Measurements from ENCODE around the gene TFEB.

TFEB gene

DNA sequence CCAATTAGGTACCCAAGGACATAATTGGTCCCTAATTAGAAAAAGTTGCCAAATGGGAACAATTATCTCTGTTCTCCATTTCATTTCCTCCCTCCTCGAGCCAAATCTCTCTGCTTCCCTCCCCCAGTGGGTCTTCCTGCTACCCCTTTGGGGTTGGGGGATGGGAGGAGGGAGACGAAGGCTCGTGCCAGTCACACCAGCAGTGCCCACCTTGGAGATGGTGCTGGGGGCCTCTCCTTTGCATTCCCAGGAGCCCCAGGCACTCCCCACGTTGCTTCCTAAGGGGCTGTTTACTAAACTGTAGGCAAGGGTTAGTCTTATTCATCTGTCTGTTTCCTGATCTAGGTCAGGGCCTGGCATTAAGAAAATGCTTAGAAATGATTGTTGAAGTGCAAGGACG lies 64.0 kb downstream of the TFEB start:
- DNase-seq, result no peak

DNA sequence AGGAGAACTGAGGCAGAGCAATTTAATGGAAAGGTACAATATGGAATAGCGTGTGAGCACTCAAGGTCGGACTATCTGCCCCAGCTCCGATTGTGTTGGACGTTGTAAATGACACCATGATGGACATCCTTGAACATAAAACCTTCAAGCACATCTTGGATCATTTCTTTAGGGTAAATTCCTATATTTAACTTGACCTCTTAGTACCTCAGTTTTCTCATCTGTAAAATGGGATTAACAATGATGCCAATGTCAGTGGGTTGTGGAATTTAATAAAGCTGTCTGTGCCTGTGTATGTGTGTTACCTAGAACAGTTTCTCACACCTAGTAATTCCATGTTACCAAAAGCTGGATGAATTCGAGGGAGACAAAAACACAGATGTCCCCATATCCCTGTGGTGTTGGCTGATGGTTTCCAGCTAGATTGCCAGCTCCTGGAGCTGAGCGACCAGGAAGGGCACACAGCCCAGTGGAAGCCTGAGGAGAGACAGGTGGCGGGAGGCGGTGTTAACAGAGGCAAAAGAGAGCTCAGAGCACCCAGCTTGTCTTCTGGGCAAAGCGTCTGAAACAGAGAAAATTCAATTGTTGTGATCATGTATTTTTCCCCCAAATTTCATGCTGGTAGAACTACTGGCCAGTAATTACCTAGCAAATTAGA lies 64.6 kb downstream of the TFEB start:
- no peak for DNase-seq

- no peak for DNase-seq
Measured at GRCh38 chr6:41668968-41669367, 66.4 kb downstream of the TFEB start.

GRCh38 chr6:41667195-41667594 lies 68.2 kb downstream of the TFEB start:
- no peak for DNase-seq

DNA sequence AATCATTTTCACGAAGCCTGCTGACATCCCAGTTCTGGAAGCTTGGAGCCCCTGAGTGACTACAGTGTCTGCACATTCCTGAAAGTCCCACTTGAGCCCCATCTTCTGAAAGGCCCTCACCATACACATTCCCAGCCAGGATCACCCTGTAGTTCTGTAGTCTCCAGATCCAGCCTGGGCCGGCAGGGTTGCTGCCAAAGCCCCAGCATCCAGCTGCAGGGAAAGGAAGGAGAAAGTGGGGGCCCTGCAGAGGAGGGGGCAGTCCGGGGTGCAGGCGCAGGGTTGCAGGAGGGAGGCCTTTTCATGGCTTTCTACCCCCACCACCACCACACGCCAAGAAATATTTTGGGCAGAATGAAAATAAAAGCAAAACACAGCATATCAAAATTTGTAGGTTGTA lies 71.1 kb downstream of the TFEB start:
- DNase-seq, result no peak

- no peak for DNase-seq
Measured at GRCh38 chr6:41663568-41663967, 71.8 kb downstream of the TFEB start.

GRCh38 chr6:41659935-41660334 lies 75.5 kb downstream of the TFEB start:
- no peak for DNase-seq

DNA sequence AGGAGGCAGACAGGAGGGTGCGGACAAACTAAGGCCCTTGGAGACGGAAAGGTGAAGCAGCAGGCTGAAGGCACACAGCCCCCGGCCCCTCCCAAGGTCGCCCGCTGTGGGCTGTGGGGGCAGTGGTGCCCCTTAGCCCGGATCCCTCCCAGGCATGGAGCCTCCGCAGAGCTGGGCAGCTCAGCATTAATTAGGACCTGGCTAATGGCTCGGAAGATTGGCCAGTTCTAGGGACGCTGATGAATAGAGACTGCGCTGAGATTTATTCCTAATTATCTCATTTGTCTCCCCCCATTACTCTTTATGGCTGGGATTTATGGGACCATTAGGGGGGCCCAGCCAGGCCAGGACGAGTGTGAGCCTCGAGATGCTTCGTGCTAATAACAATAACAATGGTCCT lies 76.8 kb downstream of the TFEB start:
- no peak for DNase-seq

DNA sequence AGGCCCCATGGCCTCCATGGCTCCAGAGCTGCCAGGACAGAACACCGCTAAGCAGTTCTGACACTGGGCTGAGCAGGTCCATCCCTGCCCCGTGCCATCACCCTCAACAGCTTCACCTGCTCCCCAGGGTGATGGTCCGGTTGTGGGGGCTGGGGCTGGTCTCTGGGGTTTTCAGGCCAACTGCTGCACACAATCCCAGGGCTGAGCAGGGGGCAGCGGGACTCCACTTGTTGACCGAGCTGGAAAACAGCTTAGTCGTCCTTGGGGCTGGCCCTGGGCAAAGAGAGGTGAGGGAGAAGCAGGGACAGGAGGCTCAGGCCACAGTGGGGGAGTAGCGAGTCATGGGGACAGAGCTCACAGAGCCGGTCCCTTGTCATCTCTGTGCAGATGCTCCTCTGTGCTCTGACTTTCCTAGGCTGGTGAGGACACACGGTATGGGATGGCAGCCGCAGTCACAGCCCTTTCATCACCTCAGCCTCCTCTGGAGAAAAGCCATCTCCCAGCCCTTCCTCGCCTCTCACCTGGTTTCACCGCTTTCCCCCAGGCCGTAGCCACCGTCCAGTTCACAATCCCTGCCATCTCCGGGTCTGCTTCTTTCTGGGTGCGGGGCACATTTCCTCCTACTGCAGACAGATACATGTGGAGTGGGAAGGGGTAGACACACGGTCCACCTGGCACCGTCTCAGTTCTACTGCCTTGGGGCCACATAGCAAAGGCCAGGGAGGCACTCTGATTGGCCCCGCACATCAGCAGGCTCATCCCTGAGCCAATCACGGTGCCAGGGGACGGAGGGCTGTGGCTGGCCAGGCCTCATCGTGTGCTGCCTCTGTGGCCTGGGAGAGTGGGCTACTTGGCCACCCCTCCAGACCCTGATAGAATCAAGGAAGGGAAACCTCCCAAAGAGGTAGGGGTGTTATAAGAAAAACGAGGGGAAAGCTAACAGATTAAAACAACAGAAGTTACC lies 78.0 kb downstream of the TFEB start:
- no peak for DNase-seq

GRCh38 chr6:41656002-41656691 lies 79.3 kb downstream of the TFEB start:
- DNase-seq, result no peak

GRCh38 chr6:41655646-41656001 lies 79.8 kb downstream of the TFEB start:
- DNase-seq, result no peak

- DNase-seq, result no peak
Measured at GRCh38 chr6:41655176-41655575, 80.2 kb downstream of the TFEB start.

GRCh38 chr6:41654698-41655151 lies 80.7 kb downstream of the TFEB start:
- DNase-seq, result no peak

- DNase-seq, result no peak
Measured at GRCh38 chr6:41654151-41654697, 81.2 kb downstream of the TFEB start.

GRCh38 chr6:41653691-41654090 lies 81.7 kb downstream of the TFEB start:
- DNase-seq, result no peak

DNA sequence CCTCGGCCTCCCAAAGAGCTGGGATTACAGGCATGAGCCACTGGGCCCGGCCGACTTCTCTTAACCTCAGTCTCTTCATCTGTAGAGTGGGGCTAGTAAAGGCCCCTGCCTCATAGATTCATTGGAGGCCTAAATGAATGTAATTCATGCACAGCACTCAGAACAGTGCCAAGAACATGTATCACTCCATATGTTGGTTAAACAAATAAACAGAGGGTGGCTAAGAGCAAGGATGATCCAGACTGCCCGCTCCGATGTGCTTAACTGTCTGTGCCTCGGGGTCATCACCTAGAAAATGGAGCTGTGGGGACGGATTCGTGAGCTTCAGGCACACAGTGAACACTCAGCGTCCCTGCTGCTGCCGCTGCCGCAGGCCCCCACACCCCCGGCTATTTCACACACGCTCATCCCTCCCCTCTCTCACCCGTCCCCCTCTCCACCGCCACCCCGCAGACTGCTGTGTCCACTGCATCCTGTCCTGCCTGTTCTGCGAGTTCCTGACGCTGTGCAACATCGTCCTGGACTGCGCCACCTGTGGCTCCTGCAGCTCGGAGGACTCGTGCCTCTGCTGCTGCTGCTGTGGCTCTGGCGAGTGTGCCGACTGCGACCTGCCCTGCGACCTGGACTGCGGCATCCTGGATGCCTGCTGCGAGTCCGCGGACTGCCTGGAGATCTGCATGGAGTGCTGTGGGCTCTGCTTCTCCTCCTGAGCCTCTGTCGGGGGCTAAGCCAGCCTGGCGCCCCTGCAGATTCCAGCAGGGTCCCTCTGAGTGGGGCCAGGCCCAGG lies 82.3 kb downstream of the TFEB start:
- no peak for DNase-seq

DNA sequence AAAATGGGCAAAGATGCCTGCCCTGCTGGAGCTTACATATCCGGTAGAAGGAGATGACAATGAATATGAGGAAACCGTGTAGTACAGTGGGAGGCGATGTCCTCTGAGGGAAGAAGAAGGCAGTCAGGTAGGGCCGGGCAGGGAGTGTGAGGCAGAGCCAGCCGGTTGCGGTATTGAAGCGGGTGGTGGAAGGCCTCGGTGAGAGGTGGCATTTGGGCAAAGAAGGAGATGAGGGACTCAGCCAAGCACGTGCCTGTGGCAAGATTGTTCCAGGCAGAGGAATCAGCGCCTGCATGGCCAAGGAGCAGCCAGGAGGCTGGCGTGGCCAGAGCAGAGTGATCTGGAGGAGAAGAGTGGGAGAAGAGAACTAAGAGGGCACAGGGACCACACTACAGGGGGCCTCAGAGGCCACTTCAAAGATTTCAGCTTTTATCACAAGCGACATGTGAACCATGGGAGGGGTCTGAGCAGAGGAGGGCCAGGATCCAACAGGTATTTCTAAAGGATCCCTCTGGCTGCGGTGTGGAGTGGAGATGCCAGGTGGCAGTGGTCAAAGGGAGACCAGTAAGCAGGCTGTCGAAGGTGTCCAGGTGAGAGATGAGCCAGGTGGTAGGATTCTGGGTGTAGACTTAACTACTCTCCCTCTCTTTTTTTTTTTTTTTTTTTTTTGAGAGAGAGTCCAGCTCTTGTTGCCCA lies 83.3 kb downstream of the TFEB start:
- no peak for DNase-seq

- no peak for DNase-seq
Measured at GRCh38 chr6:41651246-41651961, 84.0 kb downstream of the TFEB start.

GRCh38 chr6:41650120-41650519 lies 85.3 kb downstream of the TFEB start:
- DNase-seq, result no peak

DNA sequence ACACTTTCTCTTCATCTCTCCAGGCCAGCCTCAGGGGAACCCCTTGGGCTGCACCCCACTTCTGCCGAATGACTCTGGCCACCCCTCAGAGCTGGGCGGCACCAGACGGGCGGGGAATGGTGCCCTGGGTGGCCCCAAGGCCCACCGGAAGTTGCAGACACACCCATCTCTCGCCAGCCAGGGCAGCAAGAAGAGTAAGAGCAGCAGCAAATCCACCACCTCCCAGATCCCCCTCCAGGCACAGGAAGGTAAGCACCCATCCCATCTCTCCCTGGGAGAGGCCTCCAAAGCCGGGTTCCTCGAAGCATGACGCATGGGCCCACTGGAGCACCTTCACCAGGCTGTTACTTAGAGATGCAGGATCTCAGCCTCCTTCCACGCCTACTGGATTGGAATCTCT lies 85.8 kb downstream of the TFEB start:
- DNase-seq, result no peak

DNA sequence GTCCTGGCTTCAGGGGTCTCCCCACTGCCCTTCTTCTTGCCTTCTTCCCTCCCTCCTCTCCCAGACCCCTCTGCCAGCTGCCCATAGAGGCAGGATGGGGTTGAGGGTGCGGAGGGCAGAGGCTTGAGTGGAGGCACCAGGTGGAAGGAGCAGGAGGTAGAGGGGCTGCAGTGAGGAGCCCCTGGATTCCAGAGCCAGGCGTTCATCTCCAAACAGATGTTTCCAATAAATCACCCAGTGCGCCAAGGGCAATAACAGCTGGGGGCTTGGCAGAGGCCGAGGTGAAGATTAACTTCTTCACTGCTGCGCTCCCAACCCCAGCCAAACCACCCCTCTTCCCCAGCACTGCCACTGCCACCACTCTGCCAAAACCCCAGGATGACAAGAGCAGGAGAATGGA lies 86.5 kb downstream of the TFEB start:
- DNase-seq, result no peak
